ENCODE measurements around the gene SLC38A7. TPM values are rescaled to one million over a fixed set of nuclear protein-coding genes. Genes with fewer than 3 reads are reported as not detected.

Gene SLC38A7
- total and polyA plus RNA-seq, 2 of the 13 experiments (the other 11 are each of a cell fraction or from before 2014, with no cell fraction given) = 13.2 to 14.1 TPM

DNA sequence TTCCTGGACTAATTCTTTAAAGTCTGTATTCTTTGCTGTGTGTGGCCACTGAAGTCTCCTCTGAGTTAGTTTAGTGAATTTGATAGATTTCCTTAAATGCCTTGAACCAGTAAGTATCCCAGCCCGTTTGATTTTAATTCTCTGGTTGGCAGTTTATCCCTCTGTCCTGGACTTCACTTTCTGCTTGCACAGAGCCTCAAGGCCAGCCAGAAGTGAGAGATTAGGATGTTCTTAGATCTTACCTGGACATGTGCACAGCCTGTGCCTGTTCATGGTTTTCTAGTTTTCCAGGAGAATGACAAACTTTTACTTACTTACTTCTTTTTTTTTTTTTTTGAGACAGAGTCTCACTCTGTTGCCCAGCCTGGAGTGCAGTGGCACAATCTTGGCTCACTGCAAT lies 10.8 kb upstream of the SLC38A7 start:
- H3K4me3 ChIP-seq (replicated peaks in 1 of 3; ENCODE audit: insufficient read depth in 1 of 3, low read depth in 2 of 3, low read length in 3 of 3) = no peak overlapping the region
- H2AFZ ChIP-seq (ENCODE audit: low read length) = no peak overlapping the region
- no peaks in the 10 kb centered on the region for H3K4me1 ChIP-seq (ENCODE audit: insufficient read depth, low read length)
- H3K9ac ChIP-seq (ENCODE audit: insufficient read depth, low read depth, low read length) = no peak overlapping the region
- in situ Hi-C loops (cut with HindIII; ENCODE audit: extremely low pct_ligation_motif_present, low pct_unique_long_range_greater_than_20kb) = no loop called here
- no TSS peak for BruUV-seq (replicated peaks)
- H4K20me1 ChIP-seq (ENCODE audit: insufficient read depth, low read length) = no peaks in the 10 kb centered on the region
- DNase-seq (ENCODE audit: low spot score) (no peak), FAIRE-seq (no peak), ATAC-seq (no peak)
- no peaks in the 10 kb centered on the region for H3K9me3 ChIP-seq (ENCODE audit: low read length)
- no peak for TF ChIP-seq ARID3A (IDR thresholded peaks at IDR 0.05; ENCODE audit: low read depth, low read length)
- TF ChIP-seq KLF13 (CRISPR knock-in tag; IDR thresholded peaks at IDR 0.05) = no peak
- TF ChIP-seq IKZF4 (CRISPR knock-in tag; IDR thresholded peaks at IDR 0.05; ENCODE audit: borderline replicate concordance, low read depth, not compliant biosample characterization) = no peak
- TF ChIP-seq, protein P1, sequence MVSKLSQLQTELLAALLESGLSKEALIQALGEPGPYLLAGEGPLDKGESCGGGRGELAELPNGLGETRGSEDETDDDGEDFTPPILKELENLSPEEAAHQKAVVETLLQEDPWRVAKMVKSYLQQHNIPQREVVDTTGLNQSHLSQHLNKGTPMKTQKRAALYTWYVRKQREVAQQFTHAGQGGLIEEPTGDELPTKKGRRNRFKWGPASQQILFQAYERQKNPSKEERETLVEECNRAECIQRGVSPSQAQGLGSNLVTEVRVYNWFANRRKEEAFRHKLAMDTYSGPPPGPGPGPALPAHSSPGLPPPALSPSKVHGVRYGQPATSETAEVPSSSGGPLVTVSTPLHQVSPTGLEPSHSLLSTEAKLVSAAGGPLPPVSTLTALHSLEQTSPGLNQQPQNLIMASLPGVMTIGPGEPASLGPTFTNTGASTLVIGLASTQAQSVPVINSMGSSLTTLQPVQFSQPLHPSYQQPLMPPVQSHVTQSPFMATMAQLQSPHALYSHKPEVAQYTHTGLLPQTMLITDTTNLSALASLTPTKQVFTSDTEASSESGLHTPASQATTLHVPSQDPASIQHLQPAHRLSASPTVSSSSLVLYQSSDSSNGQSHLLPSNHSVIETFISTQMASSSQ (IDR thresholded peaks at IDR 0.05; ENCODE audit: low read depth) = no peak
- TF ChIP-seq, protein P1 (CRISPR knock-in tag; IDR thresholded peaks at IDR 0.05; ENCODE audit: borderline replicate concordance) = no peak
- no peak for TF ChIP-seq RARA (CRISPR knock-in tag; IDR thresholded peaks at IDR 0.05)
- no peak for TF ChIP-seq ZNF260 (CRISPR knock-in tag; IDR thresholded peaks at IDR 0.05; ENCODE audit: borderline replicate concordance, low read depth)
- TF ChIP-seq, protein P2, sequence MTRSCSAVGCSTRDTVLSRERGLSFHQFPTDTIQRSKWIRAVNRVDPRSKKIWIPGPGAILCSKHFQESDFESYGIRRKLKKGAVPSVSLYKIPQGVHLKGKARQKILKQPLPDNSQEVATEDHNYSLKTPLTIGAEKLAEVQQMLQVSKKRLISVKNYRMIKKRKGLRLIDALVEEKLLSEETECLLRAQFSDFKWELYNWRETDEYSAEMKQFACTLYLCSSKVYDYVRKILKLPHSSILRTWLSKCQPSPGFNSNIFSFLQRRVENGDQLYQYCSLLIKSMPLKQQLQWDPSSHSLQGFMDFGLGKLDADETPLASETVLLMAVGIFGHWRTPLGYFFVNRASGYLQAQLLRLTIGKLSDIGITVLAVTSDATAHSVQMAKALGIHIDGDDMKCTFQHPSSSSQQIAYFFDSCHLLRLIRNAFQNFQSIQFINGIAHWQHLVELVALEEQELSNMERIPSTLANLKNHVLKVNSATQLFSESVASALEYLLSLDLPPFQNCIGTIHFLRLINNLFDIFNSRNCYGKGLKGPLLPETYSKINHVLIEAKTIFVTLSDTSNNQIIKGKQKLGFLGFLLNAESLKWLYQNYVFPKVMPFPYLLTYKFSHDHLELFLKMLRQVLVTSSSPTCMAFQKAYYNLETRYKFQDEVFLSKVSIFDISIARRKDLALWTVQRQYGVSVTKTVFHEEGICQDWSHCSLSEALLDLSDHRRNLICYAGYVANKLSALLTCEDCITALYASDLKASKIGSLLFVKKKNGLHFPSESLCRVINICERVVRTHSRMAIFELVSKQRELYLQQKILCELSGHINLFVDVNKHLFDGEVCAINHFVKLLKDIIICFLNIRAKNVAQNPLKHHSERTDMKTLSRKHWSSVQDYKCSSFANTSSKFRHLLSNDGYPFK (CRISPR knock-in tag; IDR thresholded peaks at IDR 0.05; ENCODE audit: borderline replicate concordance) = no peak
- ChIA-PET POLR2A (no interaction called here), CTCF (ENCODE audit: low intra/inter-chr PET ratio, low total read pairs) (no interaction called here)
- H3K36me3 ChIP-seq (replicated peaks in 1 of 2; ENCODE audit: control insufficient read depth in 1 of 2, insufficient read depth in 2 of 2, low read length in 2 of 2) = no peaks in the 10 kb centered on the region
- intact Hi-C loops (cut with micrococcal nuclease; ENCODE audit: unreplicated experiment) = no loop called here
- no peak overlapping the region for H3K4me2 ChIP-seq (ENCODE audit: low read depth, low read length)
- 0% methylated on average over 1 of the region's 1 CpG for WGBS (ENCODE audit: low lambda C conversion rate)
- no peaks in the 10 kb centered on the region; a peak in 1 of 5 replicates for H3K27me3 ChIP-seq (ENCODE audit: control insufficient read depth in 1 of 2, insufficient read depth in 2 of 2, low read length in 2 of 2)
- H3K27ac ChIP-seq (ENCODE audit: extremely low read length, insufficient read depth, low read length) = no peak overlapping the region
- H3K79me2 ChIP-seq (ENCODE audit: insufficient read depth, low read length) = no peaks in the 10 kb centered on the region

Measured in HepG2 (cell line).